Natural killer cell (primary cell): ENCODE results near the gene FKBP4. TPM values are rescaled to one million over a fixed set of nuclear protein-coding genes. Genes with fewer than 3 reads are reported as not detected.
A peak's percentile ranks its signal among the peaks of the same experiment; 100 is the strongest.

ENCODE experiments used
- ATAC-seq, 3 donors: fragments of 150-1000 bp in 2 of 3; fragments of 200-7000 bp in 1 of 3; cut with Tn5 transposase; 1 replicate in 1 of 3; 2 replicates in 2 of 3; pipeline ENCODE4 v1.10.0; 2021; ENCODE audit warnings: mild to moderate bottlenecking in 2 of 3, moderate library complexity in 2 of 3
- DNase-seq, 2 donors: peaks; one replicate each; pipeline versions ENCODE4 v3.0.0 to v3.0.0-alpha.2; 2013 to 2021; ENCODE audit warnings: mixed read lengths in 1 of 2
- H3K27ac ChIP-seq: one replicate; pipeline ENCODE4 v1.5.1; 2013; ENCODE audit warnings: mild to moderate bottlenecking, low read length
- H3K27me3 ChIP-seq: one replicate; pipeline ENCODE4 v1.6.1; 2013; ENCODE audit warnings: low read length; ENCODE audit not compliant: control insufficient read depth, insufficient read depth
- H3K36me3 ChIP-seq: one replicate; pipeline ENCODE4 v1.6.1; 2013; ENCODE audit warnings: low read length; ENCODE audit not compliant: control insufficient read depth, insufficient read depth
- H3K4me1 ChIP-seq: one replicate; pipeline ENCODE4 v1.6.1; 2013; ENCODE audit warnings: low read length; ENCODE audit not compliant: control insufficient read depth, insufficient read depth
- H3K4me3 ChIP-seq: one replicate; pipeline ENCODE4 v1.5.1; 2013; ENCODE audit warnings: low read length
- H3K9me3 ChIP-seq: one replicate; pipeline ENCODE4 v1.6.1; 2013; ENCODE audit warnings: low read length; ENCODE audit not compliant: control insufficient read depth, insufficient read depth
- H3K27ac Mint-ChIP-seq, 2 donors: one replicate each; pipeline ENCODE4 v1.8.0; 2022; ENCODE audit warnings: mild to moderate bottlenecking in 2 of 2, mixed read lengths in 2 of 2, moderate library complexity in 1 of 2
- H3K27me3 Mint-ChIP-seq, 2 donors: one replicate each; pipeline ENCODE4 v1.8.0; 2022; ENCODE audit warnings: low read depth in 2 of 2, mixed read lengths in 2 of 2
- H3K36me3 Mint-ChIP-seq: one replicate; pipeline ENCODE4 v1.8.0; 2022; ENCODE audit warnings: mixed read lengths
- H3K4me1 Mint-ChIP-seq, 2 donors: one replicate each; pipeline ENCODE4 v1.8.0; 2022; ENCODE audit warnings: mixed read lengths in 2 of 2
- H3K4me3 Mint-ChIP-seq: one replicate; pipeline ENCODE4 v1.8.0; 2022; ENCODE audit warnings: mild to moderate bottlenecking, moderate library complexity, mixed read lengths
- H3K9me3 Mint-ChIP-seq, 2 donors: one replicate each; pipeline ENCODE4 v1.8.0; 2022; ENCODE audit warnings: mixed read lengths in 2 of 2
- WGBS: methylation state at CpG from one replicate; pipeline ENCODE4 v1.1.7; 2013; ENCODE audit warnings: missing lambda C conversion rate; ENCODE audit not compliant: insufficient coverage; 5-methylcytosine and 5-hydroxymethylcytosine counted together
- intact Hi-C: fragments of 100-400 bp; cut with micrococcal nuclease; formaldehyde crosslinking; loops from one replicate; pipeline ENCODE4 v1.14.2; 2022
- total RNA-seq, 4 donors: library from RNA; stranded (reverse); fragments of 120-200 nt in 1 of 4; gene quantifications; one replicate each; pipeline versions ENCODE4 v1.2.3 to v1.2.4, GENCODE V29; 2013 to 2022
- TF ChIP-seq, protein P1 (sequence below): fragments of 200-600 bp; IDR thresholded peaks from one replicate; pipeline ENCODE4 v1.8.0; 2022; ENCODE audit warnings: antibody characterized with exemption

The FKBP4 gene
- total RNA-seq, 3 donors from 2014 or later (not counting 1 experiment from before 2014, with no cell fraction given), result 28.1 to 43.0 (median 29.6) TPM

DNA sequence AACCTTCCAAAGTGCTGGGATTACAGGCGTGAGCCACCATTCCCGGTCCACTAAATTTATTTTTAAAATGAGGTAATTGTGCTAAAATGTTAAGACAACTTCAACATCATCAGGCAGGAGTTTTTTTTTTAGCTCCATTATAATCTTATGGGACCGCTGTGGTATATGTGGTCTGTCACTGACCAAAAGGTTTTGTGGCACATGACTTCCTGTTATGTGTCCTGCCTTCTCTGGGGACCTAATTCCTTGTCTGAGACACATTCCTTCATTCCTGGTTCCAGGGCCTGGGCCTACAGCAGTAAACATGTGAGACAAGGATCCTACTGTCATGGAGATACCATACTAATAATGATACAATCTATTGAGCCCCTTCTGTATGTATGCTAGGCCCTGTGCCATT is 57.2 kb downstream of the FKBP4 start:
- no peaks in the 10 kb centered on the region for H3K36me3 ChIP-seq
- intact Hi-C loops, result no loop called here
- H3K4me3 ChIP-seq, result no peak overlapping the region
- no peaks in the 10 kb centered on the region for H3K27me3 ChIP-seq
- TF ChIP-seq, protein P1, sequence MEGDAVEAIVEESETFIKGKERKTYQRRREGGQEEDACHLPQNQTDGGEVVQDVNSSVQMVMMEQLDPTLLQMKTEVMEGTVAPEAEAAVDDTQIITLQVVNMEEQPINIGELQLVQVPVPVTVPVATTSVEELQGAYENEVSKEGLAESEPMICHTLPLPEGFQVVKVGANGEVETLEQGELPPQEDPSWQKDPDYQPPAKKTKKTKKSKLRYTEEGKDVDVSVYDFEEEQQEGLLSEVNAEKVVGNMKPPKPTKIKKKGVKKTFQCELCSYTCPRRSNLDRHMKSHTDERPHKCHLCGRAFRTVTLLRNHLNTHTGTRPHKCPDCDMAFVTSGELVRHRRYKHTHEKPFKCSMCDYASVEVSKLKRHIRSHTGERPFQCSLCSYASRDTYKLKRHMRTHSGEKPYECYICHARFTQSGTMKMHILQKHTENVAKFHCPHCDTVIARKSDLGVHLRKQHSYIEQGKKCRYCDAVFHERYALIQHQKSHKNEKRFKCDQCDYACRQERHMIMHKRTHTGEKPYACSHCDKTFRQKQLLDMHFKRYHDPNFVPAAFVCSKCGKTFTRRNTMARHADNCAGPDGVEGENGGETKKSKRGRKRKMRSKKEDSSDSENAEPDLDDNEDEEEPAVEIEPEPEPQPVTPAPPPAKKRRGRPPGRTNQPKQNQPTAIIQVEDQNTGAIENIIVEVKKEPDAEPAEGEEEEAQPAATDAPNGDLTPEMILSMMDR, result no peak
- 60% methylated on average over 2 of the region's 3 CpGs for WGBS
- no peaks in the 10 kb centered on the region for H3K9me3 ChIP-seq
- no peaks in the 10 kb centered on the region for H3K27me3 Mint-ChIP-seq
- no peaks in the 10 kb centered on the region for H3K9me3 Mint-ChIP-seq
- peaks cover 0 to 5% of the 10 kb centered on the region in 2 donors for H3K4me1 Mint-ChIP-seq
- no peak overlapping the region for H3K27ac ChIP-seq
- no peak for DNase-seq
- no peak overlapping the region for H3K4me3 Mint-ChIP-seq
- H3K27ac Mint-ChIP-seq, result no peak overlapping the region
- H3K4me1 ChIP-seq, result peaks cover 3% of the 10 kb centered on the region
- ATAC-seq, result no peak
- H3K36me3 Mint-ChIP-seq, result no peaks in the 10 kb centered on the region

DNA sequence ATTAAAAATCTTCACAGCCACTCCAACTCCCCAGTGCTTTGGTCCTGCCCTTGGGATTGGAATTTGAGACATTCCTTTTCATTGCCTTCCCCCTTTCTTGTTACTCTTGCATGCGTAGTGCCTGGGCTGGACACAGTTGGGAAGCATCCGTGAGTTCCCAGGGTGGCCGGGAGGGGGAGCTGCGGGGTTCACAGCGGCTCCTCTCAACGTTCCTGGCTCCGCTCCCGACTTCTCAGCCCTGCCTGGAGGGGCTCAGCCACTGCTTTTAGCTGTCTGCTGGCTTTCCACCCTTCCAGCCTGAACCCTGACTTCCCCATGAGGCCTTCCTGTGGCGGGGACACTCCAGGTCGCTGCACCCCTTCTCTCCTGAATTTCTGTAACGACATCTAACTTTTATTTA is 58.9 kb downstream of the FKBP4 start:
- peaks cover 0 to 5% of the 10 kb centered on the region in 2 donors for H3K4me1 Mint-ChIP-seq
- H3K27ac Mint-ChIP-seq, result no peak overlapping the region
- WGBS, result 36% methylated on average over 9 of the region's 11 CpGs
- ATAC-seq (peak; percentile 53 to 61 (median 53)), DNase-seq (peak; percentile 23 to 54)
- Histone ChIP-seq H3K27me3 (no peaks in the 10 kb centered on the region), H3K36me3 (peaks cover 5% of the 10 kb centered on the region), H3K9me3 (no peaks in the 10 kb centered on the region), H3K27ac (no peak overlapping the region), H3K4me3 (no peak overlapping the region), H3K4me1 (peaks cover 3% of the 10 kb centered on the region)
- TF ChIP-seq, protein P1, result peak; percentile 57
- H3K27me3 Mint-ChIP-seq, result no peaks in the 10 kb centered on the region
- H3K9me3 Mint-ChIP-seq, result no peaks in the 10 kb centered on the region
- intact Hi-C loops, result no loop called here
- no peak overlapping the region for H3K4me3 Mint-ChIP-seq
- H3K36me3 Mint-ChIP-seq, result no peaks in the 10 kb centered on the region

Other genes starting within 250 kb of the FKBP4 start
- 10 to 100 TPM; 58.6 to 72.0 (median 59.9) TPM for gene ITFG2, start 17.7 kb downstream of the FKBP4 start, total RNA-seq
- gene NRIP2, start 40.1 kb downstream of the FKBP4 start, total RNA-seq, result not detected
- not detected for gene TEX52, start 62.1 kb downstream of the FKBP4 start, total RNA-seq
- gene FOXM1, start 82.2 kb downstream of the FKBP4 start, total RNA-seq, result 1 to 10 TPM; 1.8 to 3.6 (median 2.6) TPM
- 10 to 100 TPM in 1 of 3 donors, 1 to 10 TPM in 2; 9.2 to 13.6 (median 9.4) TPM for gene RHNO1, start 82.3 kb downstream of the FKBP4 start, total RNA-seq
- gene TULP3, start 95.9 kb downstream of the FKBP4 start, total RNA-seq, result 1 to 10 TPM; 5.1 to 8.7 (median 6.2) TPM
- gene TEAD4, start 164.4 kb downstream of the FKBP4 start, total RNA-seq, result not detected